Stomach (tissue), 9 donors: ENCODE measurements around the gene KLK12. TPM values are rescaled to one million over a fixed set of nuclear protein-coding genes. Genes with fewer than 3 reads are reported as not detected.

Source experiments
- DNase-seq, 2 donors: peaks; one replicate each; pipeline versions ENCODE4 v3.0.0 to v3.0.0-alpha.2; 2013 to 2019
- H3K27ac ChIP-seq, 5 donors: fragments of 200-600 bp in 4 of 5; sonication (generic) in 4 of 5; one replicate each; pipeline ENCODE4 v1.5.1; 2013 to 2019; ENCODE audit warnings: mild to moderate bottlenecking in 1 of 5, moderate library complexity in 1 of 5
- H3K27me3 ChIP-seq, 3 donors: fragments of 200-600 bp; sonication (generic); one replicate each; pipeline ENCODE4 v1.5.1; 2017 to 2019; ENCODE audit warnings: mixed run types in 1 of 3
- H3K36me3 ChIP-seq, 4 donors: fragments of 200-600 bp; sonication (generic); 1 replicate in 3 of 4; 2 replicates in 1 of 4; pipeline ENCODE4 v1.5.1; 2016 to 2019
- H3K4me1 ChIP-seq, 4 donors: fragments of 200-600 bp; sonication (generic); one replicate each; pipeline ENCODE4 v1.5.1; 2016 to 2019
- H3K4me3 ChIP-seq, 4 donors: fragments of 200-600 bp; sonication (generic) in 3 of 4; one replicate each; pipeline ENCODE4 v1.5.1; 2016 to 2019; ENCODE audit warnings: mild to moderate bottlenecking in 1 of 4
- H3K9me3 ChIP-seq, 4 donors: fragments of 200-600 bp; sonication (generic); one replicate each; pipeline ENCODE4 v1.5.1; 2016 to 2019
- CTCF ChIP-seq, 7 experiments: fragments of 450-650 bp in 4 of 7; fragments of 200-600 bp in 3 of 7; sonication (generic) in 3 of 7; IDR thresholded peaks; one replicate each; pipeline ENCODE4 v1.5.1; 2016 to 2019; ENCODE audit warnings: antibody characterized with exemption in 7 of 7, control low read depth in 2 of 7, mild to moderate bottlenecking in 1 of 7
- EP300 ChIP-seq: sonication (generic); formaldehyde crosslinking; IDR thresholded peaks from one replicate; pipeline ENCODE4 v1.6.1; 2017; ENCODE audit warnings: antibody characterized with exemption
- POLR2A ChIP-seq, 4 donors: fragments of 450-650 bp; IDR thresholded peaks; one replicate each; pipeline ENCODE4 v1.6.1; 2016; ENCODE audit warnings: antibody characterized with exemption in 4 of 4, control low read depth in 2 of 4, mild to moderate bottlenecking in 1 of 4, moderate library complexity in 1 of 4
- POLR2AphosphoS5 ChIP-seq, 3 donors: sonication (generic); formaldehyde crosslinking; IDR thresholded peaks; one replicate each; pipeline ENCODE4 v1.6.1; 2016; ENCODE audit warnings: antibody characterized with exemption in 3 of 3
- WGBS, 5 donors: extraction: QIAGEN DNeasy Blood & Tissue Kit in 3 of 5; methylation state at CpG; one replicate each; pipeline versions ENCODE4 v1.1.5 to v1.1.7; 2013 to 2018; 5-methylcytosine and 5-hydroxymethylcytosine counted together
- intact Hi-C: fragments of 100-400 bp; cut with DNase I; formaldehyde crosslinking; loops from one replicate; pipeline ENCODE4 v1.15.1; 2023; ENCODE audit warnings: low total_unique reads
- polyA plus RNA-seq, 3 donors: library from polyadenylated mRNA; stranded (reverse); fragments of 200-250 nt; gene quantifications; one replicate each; pipeline ENCODE4 v1.2.3, GENCODE V29; 2013
- total RNA-seq, 5 donors: library from RNA; depleted of rRNA; stranded (reverse); fragments of >200 nt; gene quantifications; one replicate each; pipeline versions ENCODE4 v1.1.0 to v1.2.3, GENCODE V29; 2014 to 2016
- donor health status: healthy with polysubstance abuse.
- donor health status: Bipolar disorder and iron deficiency.
- donor health status: healthy.

The KLK12 gene
- total and polyA plus RNA-seq, 8 donors = 2.0 to 26.5 TPM; not detected in 6

- H3K4me1 ChIP-seq = peaks cover 10 to 13% (median 11%) of the 10 kb centered on the region in 4 donors
- intact Hi-C loops = no loop called here
- WGBS, 5 donors = 62 to 71% (median 68%) methylated on average over 12 of the region's 12 CpGs
- H3K9me3 ChIP-seq = no peaks in the 10 kb centered on the region
- H3K4me3 ChIP-seq = no peak overlapping the region
- DNase-seq = no peak
- H3K27ac ChIP-seq = no peak overlapping the region
- peaks cover 8 to 89% (median 34%) of the 10 kb centered on the region in 3 donors for H3K27me3 ChIP-seq
- TF ChIP-seq POLR2A (IDR thresholded peaks at IDR 0.05) = no peak
- TF ChIP-seq POLR2AphosphoS5 (IDR thresholded peaks at IDR 0.05) = no peak
- TF ChIP-seq EP300 = no peak
- TF ChIP-seq CTCF (IDR thresholded peaks at IDR 0.05) = no peak
- H3K36me3 ChIP-seq = no peaks in the 10 kb centered on the region
These were observed 22.1 kb downstream of the KLK12 start for GRCh38 chr19:51012661-51013190.

GRCh38 chr19:51010066-51010795, 24.6 kb downstream of the KLK12 start:
- Histone ChIP-seq H3K9me3 (no peaks in the 10 kb centered on the region), H3K4me1 (no peaks in the 10 kb centered on the region), H3K27ac (no peak overlapping the region), H3K27me3 (peaks cover 3 to 85% (median 22%) of the 10 kb centered on the region in 3 donors), H3K4me3 (no peak overlapping the region), H3K36me3 (no peaks in the 10 kb centered on the region)
- DNase-seq = no peak
- no peak for TF ChIP-seq POLR2AphosphoS5 (IDR thresholded peaks at IDR 0.05)
- TF ChIP-seq POLR2A (IDR thresholded peaks at IDR 0.05) = no peak
- no peak for TF ChIP-seq CTCF (IDR thresholded peaks at IDR 0.05)
- TF ChIP-seq EP300 = no peak
- intact Hi-C loops = no loop called here
- 64 to 75% (median 69%) methylated on average over 4 of the region's 4 CpGs for WGBS, 5 donors

GRCh38 chr19:51009061-51009891, 25.5 kb downstream of the KLK12 start:
- TF ChIP-seq CTCF (IDR thresholded peaks at IDR 0.05) (no peak), POLR2A (IDR thresholded peaks at IDR 0.05) (no peak), EP300 (no peak), POLR2AphosphoS5 (IDR thresholded peaks at IDR 0.05) (no peak)
- Histone ChIP-seq H3K9me3 (no peaks in the 10 kb centered on the region), H3K4me1 (no peaks in the 10 kb centered on the region), H3K27me3 (peaks cover 3 to 75% (median 20%) of the 10 kb centered on the region in 3 donors), H3K4me3 (no peak overlapping the region), H3K27ac (no peak overlapping the region), H3K36me3 (no peaks in the 10 kb centered on the region)
- no peak for DNase-seq
- intact Hi-C loops = no loop called here
- 64 to 74% (median 68%) methylated on average over 18 to 19 of the region's 19 CpGs for WGBS, 5 donors

- no peak overlapping the region for H3K4me3 ChIP-seq
- peaks cover 0 to 4% (median 0%) of the 10 kb centered on the region in 4 donors for H3K4me1 ChIP-seq
- DNase-seq = no peak
- no peaks in the 10 kb centered on the region for H3K36me3 ChIP-seq
- 79 to 87% (median 84%) methylated on average over 3 of the region's 3 CpGs for WGBS, 5 donors
- H3K9me3 ChIP-seq = peaks cover 0 to 3% (median 0%) of the 10 kb centered on the region in 4 donors
- intact Hi-C loops = no loop called here
- H3K27me3 ChIP-seq = peaks cover 3 to 73% (median 27%) of the 10 kb centered on the region in 3 donors
- TF ChIP-seq EP300 = no peak
- TF ChIP-seq POLR2A (IDR thresholded peaks at IDR 0.05) = no peak
- no peak for TF ChIP-seq CTCF (IDR thresholded peaks at IDR 0.05)
- TF ChIP-seq POLR2AphosphoS5 (IDR thresholded peaks at IDR 0.05) = no peak
- no peak overlapping the region for H3K27ac ChIP-seq
These were observed 27.3 kb downstream of the KLK12 start for GRCh38 chr19:51007488-51007887.
